Measurements from ENCODE around the gene SLC22A9. TPM values are rescaled to one million over a fixed set of nuclear protein-coding genes. Genes with fewer than 3 reads are reported as not detected.
"Not testable (repeated sequence)": the region's sequence is repeated elsewhere in the genome, so short reads cannot be mapped to it uniquely, and the experiment has no call there.

The SLC22A9 gene
- total RNA-seq, 1 donor from 2014 or later, result not detected

- peaks cover 9% of the 10 kb centered on the region for H3K9me3 Mint-ChIP-seq (ENCODE audit: low read depth)
- H3K4me1 Mint-ChIP-seq (ENCODE audit: low read depth), result no peaks in the 10 kb centered on the region
- no peak for TF ChIP-seq CTCF (IDR thresholded peaks at IDR 0.05; ENCODE audit: unreplicated experiment)
- H3K4me3 Mint-ChIP-seq (ENCODE audit: low read depth), result no peak overlapping the region
- no peaks in the 10 kb centered on the region for H3K27me3 Mint-ChIP-seq
- H3K27ac Mint-ChIP-seq, result no peak overlapping the region
- H3K36me3 Mint-ChIP-seq (ENCODE audit: insufficient read depth), result peaks cover 2% of the 10 kb centered on the region
- DNase-seq (ENCODE audit: low spot score, unreplicated experiment), result no peak
Measured at GRCh38 chr11:63417174-63417852, 47.7 kb downstream of the SLC22A9 start.

- Mint-ChIP-seq H3K4me3 (ENCODE audit: low read depth) (no peak overlapping the region), H3K4me1 (ENCODE audit: low read depth) (no peaks in the 10 kb centered on the region), H3K27ac (no peak overlapping the region), H3K36me3 (ENCODE audit: insufficient read depth) (no peaks in the 10 kb centered on the region), H3K9me3 (ENCODE audit: low read depth) (peaks cover 3% of the 10 kb centered on the region), H3K27me3 (no peaks in the 10 kb centered on the region)
- no peak for DNase-seq (ENCODE audit: low spot score, unreplicated experiment)
- TF ChIP-seq CTCF (IDR thresholded peaks at IDR 0.05; ENCODE audit: unreplicated experiment), result no peak
Measured at GRCh38 chr11:63427971-63428508, 58.5 kb downstream of the SLC22A9 start.

GRCh38 chr11:63430731-63431130 is 61.1 kb downstream of the SLC22A9 start:
- H3K4me1 Mint-ChIP-seq (ENCODE audit: low read depth); DNase-seq (ENCODE audit: low spot score, unreplicated experiment); H3K4me3 Mint-ChIP-seq (ENCODE audit: low read depth); H3K27ac Mint-ChIP-seq; H3K36me3 Mint-ChIP-seq (ENCODE audit: insufficient read depth); H3K27me3 Mint-ChIP-seq: not testable (repeated sequence)
- peaks cover 22% of the 10 kb centered on the region for H3K9me3 Mint-ChIP-seq (ENCODE audit: low read depth)

GRCh38 chr11:63435351-63435750 is 65.8 kb downstream of the SLC22A9 start:
- not testable (repeated sequence) for H3K4me1 Mint-ChIP-seq (ENCODE audit: low read depth); H3K36me3 Mint-ChIP-seq (ENCODE audit: insufficient read depth); H3K27ac Mint-ChIP-seq; DNase-seq (ENCODE audit: low spot score, unreplicated experiment); H3K4me3 Mint-ChIP-seq (ENCODE audit: low read depth); H3K27me3 Mint-ChIP-seq
- H3K9me3 Mint-ChIP-seq (ENCODE audit: low read depth), result peaks cover 24% of the 10 kb centered on the region

GRCh38 chr11:63435831-63436230 is 66.2 kb downstream of the SLC22A9 start:
- H3K9me3 Mint-ChIP-seq (ENCODE audit: low read depth), result peaks cover 24% of the 10 kb centered on the region
- H3K36me3 Mint-ChIP-seq (ENCODE audit: insufficient read depth); DNase-seq (ENCODE audit: low spot score, unreplicated experiment); H3K4me3 Mint-ChIP-seq (ENCODE audit: low read depth); H3K27ac Mint-ChIP-seq; H3K4me1 Mint-ChIP-seq (ENCODE audit: low read depth); H3K27me3 Mint-ChIP-seq: not testable (repeated sequence)

GRCh38 chr11:63443714-63444113 is 74.1 kb downstream of the SLC22A9 start:
- H3K36me3 Mint-ChIP-seq (ENCODE audit: insufficient read depth), result no peaks in the 10 kb centered on the region
- no peak for DNase-seq (ENCODE audit: low spot score, unreplicated experiment)
- TF ChIP-seq CTCF (IDR thresholded peaks at IDR 0.05; ENCODE audit: unreplicated experiment), result no peak
- H3K4me3 Mint-ChIP-seq (ENCODE audit: low read depth), result no peak overlapping the region
- no peaks in the 10 kb centered on the region for H3K9me3 Mint-ChIP-seq (ENCODE audit: low read depth)
- no peaks in the 10 kb centered on the region for H3K27me3 Mint-ChIP-seq
- no peak overlapping the region for H3K27ac Mint-ChIP-seq
- H3K4me1 Mint-ChIP-seq (ENCODE audit: low read depth), result peaks cover 1% of the 10 kb centered on the region

GRCh38 chr11:63444160-63444559 is 74.6 kb downstream of the SLC22A9 start:
- H3K4me1 Mint-ChIP-seq (ENCODE audit: low read depth), result peaks cover 1% of the 10 kb centered on the region
- no peak for TF ChIP-seq CTCF (IDR thresholded peaks at IDR 0.05; ENCODE audit: unreplicated experiment)
- no peaks in the 10 kb centered on the region for H3K27me3 Mint-ChIP-seq
- H3K4me3 Mint-ChIP-seq (ENCODE audit: low read depth), result no peak overlapping the region
- no peak for DNase-seq (ENCODE audit: low spot score, unreplicated experiment)
- H3K9me3 Mint-ChIP-seq (ENCODE audit: low read depth), result no peaks in the 10 kb centered on the region
- no peaks in the 10 kb centered on the region for H3K36me3 Mint-ChIP-seq (ENCODE audit: insufficient read depth)
- H3K27ac Mint-ChIP-seq, result no peak overlapping the region

Data from progenitor cell of endocrine pancreas (in vitro differentiated cells).